Caco-2 (cell line): Measurements from ENCODE around the gene SNPH. TPM values are rescaled to one million over a fixed set of nuclear protein-coding genes. Genes with fewer than 3 reads are reported as not detected.

Experiments
- BruUV-seq: library from RNA; stranded (reverse); fragments of 400-500 nt; replicated peaks from 2 replicates; lab custom pipeline; 2021; lab: Mats Ljungman, UMichigan
- CTCF ChIA-PET: fragments of 300-600 bp; sonication (Branson Sonifier 250); formaldehyde crosslinking; loops from one replicate; lab custom pipeline; 2022; ENCODE audit warnings: antibody characterized with exemption; lab: Charles Lee
- POLR2A ChIA-PET: fragments of 300-600 bp; sonication (Branson Sonifier 250); formaldehyde crosslinking; loops from one replicate; lab custom pipeline; 2022; ENCODE audit warnings: antibody characterized with exemption; lab: Charles Lee
- DNase-seq, 2 experiments: peaks; one replicate each; pipeline versions ENCODE4 v3.0.0 to v3.0.0-alpha.2; 2020 to 2022
- H3K27me3 ChIP-seq: replicated peaks from 2 replicates; pipeline ENCODE4 v1.6.0; 2011; ENCODE audit warnings: low read length; ENCODE audit not compliant: control insufficient read depth, insufficient read depth
- H3K36me3 ChIP-seq: 2 replicates; pipeline ENCODE4 v1.5.1; 2011; ENCODE audit warnings: low read length; ENCODE audit not compliant: control insufficient read depth, insufficient read depth
- H3K4me1 ChIP-seq: fragments of 250-450 bp; sonication (Bioruptor Pico); 2 replicates; pipeline ENCODE4 v1.5.1; 2020; ENCODE audit warnings: mild to moderate bottlenecking
- H3K4me3 ChIP-seq: 2 replicates; pipeline ENCODE4 v1.5.1; 2011; ENCODE audit warnings: low read depth, mild to moderate bottlenecking, control low read depth, low read length
- H3K9me3 ChIP-seq: fragments of 250-450 bp; sonication (Bioruptor Pico); 2 replicates; pipeline ENCODE4 v1.5.1; 2020; ENCODE audit warnings: mild to moderate bottlenecking, moderate library complexity
- H3K27ac Mint-ChIP-seq: one replicate; pipeline ENCODE4 v1.8.0; 2022; ENCODE audit warnings: mixed read lengths; ENCODE audit not compliant: unreplicated experiment
- H3K27me3 Mint-ChIP-seq: one replicate; pipeline ENCODE4 v1.8.0; 2022; ENCODE audit warnings: mixed read lengths; ENCODE audit not compliant: insufficient read depth, unreplicated experiment
- H3K36me3 Mint-ChIP-seq: one replicate; pipeline ENCODE4 v1.8.0; 2022; ENCODE audit warnings: mild to moderate bottlenecking, mixed read lengths; ENCODE audit not compliant: insufficient read depth, unreplicated experiment
- H3K4me1 Mint-ChIP-seq: one replicate; pipeline ENCODE4 v1.8.0; 2022; ENCODE audit warnings: low read depth, mixed read lengths; ENCODE audit not compliant: unreplicated experiment
- H3K4me3 Mint-ChIP-seq: one replicate; pipeline ENCODE4 v1.8.0; 2022; ENCODE audit warnings: mild to moderate bottlenecking, moderate library complexity, mixed read lengths; ENCODE audit not compliant: unreplicated experiment
- H3K9me3 Mint-ChIP-seq: one replicate; pipeline ENCODE4 v1.8.0; 2022; ENCODE audit warnings: mixed read lengths; ENCODE audit not compliant: unreplicated experiment
- CTCF ChIP-seq, 2 experiments: fragments of 200-600 bp in 1 of 2; IDR thresholded peaks; 1 replicate in 1 of 2; 2 replicates in 1 of 2; pipeline versions ENCODE4 v1.5.1 to v1.8.0; 2011 to 2022; ENCODE audit warnings: antibody characterized with exemption in 1 of 2, control low read depth in 1 of 2, inconsistent platforms in 1 of 2, low read depth in 1 of 2, low read length in 1 of 2, mild to moderate bottlenecking in 1 of 2, moderate library complexity in 1 of 2; ENCODE audit not compliant: insufficient read depth in 1 of 2, severe bottlenecking in 1 of 2, unreplicated experiment in 1 of 2
- intact Hi-C: fragments of 100-400 bp; cut with micrococcal nuclease; formaldehyde crosslinking; loops from one replicate; pipeline ENCODE4 v1.10.0; 2022; ENCODE audit not compliant: unreplicated experiment
- total RNA-seq: library from RNA; stranded (reverse); gene quantifications from 2 replicates; pipeline ENCODE4 v1.2.3, GENCODE V29; 2022

Gene SNPH
- total RNA-seq, 1 experiment from 2014 or later: 0.36 TPM

GRCh38 chr20:1282966-1283365 is 16.9 kb downstream of the SNPH start:
- no peak overlapping the region for H3K27ac Mint-ChIP-seq
- H3K27me3 Mint-ChIP-seq: peaks cover 7% of the 10 kb centered on the region
- H3K36me3 ChIP-seq: no peaks in the 10 kb centered on the region
- ChIA-PET CTCF (no interaction called here), POLR2A (no interaction called here)
- no peaks in the 10 kb centered on the region for H3K4me1 ChIP-seq
- no peak overlapping the region for H3K4me3 Mint-ChIP-seq
- no peaks in the 10 kb centered on the region for H3K9me3 Mint-ChIP-seq
- intact Hi-C loops: no loop called here
- no peaks in the 10 kb centered on the region for H3K9me3 ChIP-seq
- no peak overlapping the region for H3K4me3 ChIP-seq
- 0 out of 2 replicates have a peak, but pooled peaks cover 2% of the 10 kb centered on the region for H3K27me3 ChIP-seq
- no TSS peak for BruUV-seq
- TF ChIP-seq CTCF (IDR thresholded peaks at IDR 0.05; ENCODE audit: insufficient read depth in 1 of 2, low read depth in 1 of 2, low read length in 1 of 2, severe bottlenecking in 1 of 2, unreplicated experiment in 1 of 2): no peak
- no peaks in the 10 kb centered on the region for H3K36me3 Mint-ChIP-seq
- H3K4me1 Mint-ChIP-seq: no peaks in the 10 kb centered on the region
- no peak for DNase-seq

- peaks cover 7% of the 10 kb centered on the region for H3K27me3 Mint-ChIP-seq
- H3K27ac Mint-ChIP-seq: no peak overlapping the region
- ChIA-PET POLR2A (no interaction called here), CTCF (no interaction called here)
- H3K36me3 Mint-ChIP-seq: no peaks in the 10 kb centered on the region
- TF ChIP-seq CTCF (IDR thresholded peaks at IDR 0.05; ENCODE audit: insufficient read depth in 1 of 2, low read depth in 1 of 2, low read length in 1 of 2, severe bottlenecking in 1 of 2, unreplicated experiment in 1 of 2): no peak
- H3K4me1 Mint-ChIP-seq: no peaks in the 10 kb centered on the region
- H3K4me3 Mint-ChIP-seq: no peak overlapping the region
- H3K36me3 ChIP-seq: no peaks in the 10 kb centered on the region
- H3K9me3 ChIP-seq: no peaks in the 10 kb centered on the region
- H3K4me1 ChIP-seq: no peaks in the 10 kb centered on the region
- H3K4me3 ChIP-seq: no peak overlapping the region
- no TSS peak for BruUV-seq
- H3K9me3 Mint-ChIP-seq: no peaks in the 10 kb centered on the region
- H3K27me3 ChIP-seq: 0 out of 2 replicates have a peak, but pooled peaks cover 2% of the 10 kb centered on the region
- peak in 1 of 2 experiments; percentile 25 for DNase-seq
- intact Hi-C loops: no loop called here
These were observed 17.7 kb downstream of the SNPH start for GRCh38 chr20:1283522-1284510.

GRCh38 chr20:1286267-1287024 is 20.4 kb downstream of the SNPH start:
- BruUV-seq: no TSS peak
- no peaks in the 10 kb centered on the region for H3K9me3 Mint-ChIP-seq
- CTCF ChIA-PET: no interaction called here
- Histone ChIP-seq H3K36me3 (no peaks in the 10 kb centered on the region), H3K4me3 (no peak overlapping the region), H3K27me3 (0 out of 2 replicates have a peak, but pooled peaks cover 2% of the 10 kb centered on the region), H3K9me3 (no peaks in the 10 kb centered on the region), H3K4me1 (no peaks in the 10 kb centered on the region)
- intact Hi-C loops: no loop called here
- H3K36me3 Mint-ChIP-seq: no peaks in the 10 kb centered on the region
- TF ChIP-seq CTCF (IDR thresholded peaks at IDR 0.05; ENCODE audit: insufficient read depth in 1 of 2, low read depth in 1 of 2, low read length in 1 of 2, severe bottlenecking in 1 of 2, unreplicated experiment in 1 of 2): no peak
- no peaks in the 10 kb centered on the region for H3K4me1 Mint-ChIP-seq
- POLR2A ChIA-PET: no interaction called here
- H3K27ac Mint-ChIP-seq: no peak overlapping the region
- peaks cover 7% of the 10 kb centered on the region for H3K27me3 Mint-ChIP-seq
- no peak for DNase-seq
- no peak overlapping the region for H3K4me3 Mint-ChIP-seq
